HG03095 (cell line): ENCODE measurements around the gene REV1.
"Not testable (repeated sequence)": the region's sequence is repeated elsewhere in the genome, so short reads cannot be mapped to it uniquely, and the experiment has no call there.

Experiments used
- ATAC-seq: cut with Tn5 transposase; IDR thresholded peaks from one replicate; pipeline ENCODE4 v1.9.1; 2021; ENCODE audit warnings: moderate library complexity; ENCODE audit not compliant: unreplicated experiment

REV1 gene

GRCh38 chr2:99368854-99369253, 121.0 kb downstream of the REV1 start:
- not testable (repeated sequence) for ATAC-seq

DNA sequence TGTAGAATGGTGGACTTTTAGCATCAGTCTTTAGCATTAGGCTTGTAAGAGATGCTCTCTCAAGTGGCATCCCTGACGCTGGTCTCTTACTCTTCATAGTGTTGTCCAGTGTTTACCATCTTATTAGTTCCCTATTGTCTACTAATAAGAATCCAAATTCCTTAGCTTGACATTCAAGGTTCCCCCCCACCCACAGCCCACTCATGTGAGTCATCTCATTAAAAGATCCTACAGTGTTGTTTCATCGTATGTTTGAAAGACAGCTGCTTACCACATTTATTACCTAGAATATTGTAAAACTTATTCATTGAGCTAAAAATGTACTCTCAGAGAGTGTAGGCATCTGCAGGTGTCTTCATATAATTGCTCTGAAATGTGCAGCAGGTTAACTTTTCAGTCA, 124.2 kb downstream of the REV1 start:
- no peak for ATAC-seq

GRCh38 chr2:99356853-99357252, 133.0 kb downstream of the REV1 start:
- ATAC-seq: peak; percentile 93

DNA sequence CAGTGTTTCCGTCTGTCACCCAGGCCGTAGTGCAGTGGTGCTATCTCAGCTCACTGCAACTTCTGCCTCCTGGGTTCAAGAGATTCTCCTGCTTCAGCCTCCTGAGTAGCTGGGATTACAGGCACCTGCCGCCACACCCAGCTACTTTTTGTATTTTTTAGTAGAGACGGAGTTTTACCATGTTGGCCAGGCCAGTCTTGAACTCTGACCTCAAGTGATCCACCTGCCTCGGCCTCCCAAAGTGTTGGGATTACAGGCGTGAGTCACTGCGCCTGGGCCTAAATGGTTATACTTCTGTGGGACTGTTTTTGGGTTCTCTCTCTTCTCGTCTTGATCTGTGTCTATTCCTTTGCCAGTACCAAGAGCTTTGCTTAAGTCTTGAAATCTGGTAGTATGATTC, 135.0 kb downstream of the REV1 start:
- ATAC-seq: not testable (repeated sequence)

- ATAC-seq: no peak
Measured at GRCh38 chr2:99354070-99354469, 135.7 kb downstream of the REV1 start.
